C4-2B (cell line): Measurements from ENCODE around the gene AHDC1.
"Not testable (repeated sequence)": the region's sequence is repeated elsewhere in the genome, so short reads cannot be mapped to it uniquely, and the experiment has no call there.

Experiments used
- H3K27ac ChIP-seq: fragments of 450-650 bp; 2 replicates; pipeline ENCODE4 v1.5.1; 2017
- CTCF ChIP-seq: fragments of 450-650 bp; conservative IDR thresholded peaks from 2 replicates; pipeline ENCODE4 v1.5.1; 2017; ENCODE audit warnings: mild to moderate bottlenecking
- ZFX ChIP-seq: fragments of 450-650 bp; IDR thresholded peaks from 2 replicates; pipeline ENCODE4 v1.6.1; 2017

The AHDC1 gene

GRCh38 chr1:27545876-27546275 lies 58.1 kb downstream of the AHDC1 start:
- TF ChIP-seq ZFX, result no peak
- TF ChIP-seq CTCF, result no peak
- no peak overlapping the region for H3K27ac ChIP-seq

GRCh38 chr1:27545271-27545670 lies 58.7 kb downstream of the AHDC1 start:
- H3K27ac ChIP-seq, result no peak overlapping the region
- TF ChIP-seq ZFX (no peak), CTCF (no peak)

- no peak overlapping the region for H3K27ac ChIP-seq
Measured at GRCh38 chr1:27544834-27545233, 59.1 kb downstream of the AHDC1 start.

GRCh38 chr1:27543284-27543683 lies 60.7 kb downstream of the AHDC1 start:
- peak overlapping the region; percentile 51 for H3K27ac ChIP-seq
- TF ChIP-seq ZFX (no peak), CTCF (no peak)

More at GRCh38 chr1:27544834-27545233, 59.1 kb downstream of the AHDC1 start:
- TF ChIP-seq ZFX, result no peak
- TF ChIP-seq CTCF, result no peak

GRCh38 chr1:27542463-27543273 lies 61.3 kb downstream of the AHDC1 start:
- peak overlapping the region; percentile 51 for H3K27ac ChIP-seq
- TF ChIP-seq ZFX (peak; percentile 49; the same call in 1 of the 2 replicates), CTCF (no peak)

GRCh38 chr1:27539901-27540861 lies 63.8 kb downstream of the AHDC1 start:
- H3K27ac ChIP-seq, result no peak overlapping the region
- TF ChIP-seq CTCF (no peak), ZFX (no peak)

- TF ChIP-seq CTCF, result no peak
- H3K27ac ChIP-seq, result no peak overlapping the region
Measured at GRCh38 chr1:27538793-27539192, 65.2 kb downstream of the AHDC1 start.

GRCh38 chr1:27538305-27538676 lies 65.7 kb downstream of the AHDC1 start:
- not testable (repeated sequence) for H3K27ac ChIP-seq
